Trophoblast cell (in vitro differentiated cells and primary cell): Measurements from ENCODE around the gene TGFB1I1.
"Not testable (repeated sequence)": the region's sequence is repeated elsewhere in the genome, so short reads cannot be mapped to it uniquely, and the experiment has no call there.

ENCODE experiments used
- DNase-seq, 2 donors: peaks; one replicate each; pipeline ENCODE4 v3.0.0-alpha.2; 2016
- H2AFZ ChIP-seq: 2 replicates; pipeline ENCODE4 v1.6.1; 2013; ENCODE audit warnings: low read length, moderate library complexity, mild to moderate bottlenecking; ENCODE audit not compliant: insufficient read depth, poor library complexity
- H2AK5ac ChIP-seq: 2 replicates; pipeline ENCODE4 v1.6.1; 2013; ENCODE audit warnings: mild to moderate bottlenecking, low read length
- H2BK120ac ChIP-seq: 2 replicates; pipeline ENCODE4 v1.6.1; 2013; ENCODE audit warnings: low read length, mild to moderate bottlenecking, moderate library complexity; ENCODE audit not compliant: insufficient read depth, poor library complexity
- H2BK12ac ChIP-seq: 2 replicates; pipeline ENCODE4 v1.6.1; 2013; ENCODE audit warnings: mild to moderate bottlenecking, low read length, moderate library complexity
- H2BK5ac ChIP-seq: 2 replicates; pipeline ENCODE4 v1.6.1; 2013; ENCODE audit warnings: low read length, low read depth, moderate library complexity, mild to moderate bottlenecking; ENCODE audit not compliant: poor library complexity
- H3K14ac ChIP-seq: 2 replicates; pipeline ENCODE4 v1.6.1; 2013; ENCODE audit warnings: mild to moderate bottlenecking, low read length
- H3K18ac ChIP-seq: 2 replicates; pipeline ENCODE4 v1.6.1; 2013; ENCODE audit warnings: mild to moderate bottlenecking, low read length
- H3K23ac ChIP-seq: 2 replicates; pipeline ENCODE4 v1.6.1; 2013; ENCODE audit warnings: low read length
- H3K27ac ChIP-seq: 2 replicates; pipeline ENCODE4 v1.5.1; 2013; ENCODE audit warnings: low read depth, mild to moderate bottlenecking, inconsistent platforms, low read length, moderate library complexity
- H3K27me3 ChIP-seq: 2 replicates; pipeline ENCODE4 v1.6.1; 2013; ENCODE audit warnings: inconsistent platforms, mild to moderate bottlenecking, low read length, moderate library complexity; ENCODE audit not compliant: insufficient read depth
- H3K36me3 ChIP-seq, 2 experiments: 1 replicate in 1 of 2; 2 replicates in 1 of 2; pipeline ENCODE4 v1.6.1; 2013; ENCODE audit warnings: low read length in 2 of 2, mild to moderate bottlenecking in 2 of 2, moderate library complexity in 1 of 2; ENCODE audit not compliant: insufficient read depth in 2 of 2, control insufficient read depth in 1 of 2
- H3K4ac ChIP-seq: 2 replicates; pipeline ENCODE4 v1.6.1; 2013; ENCODE audit warnings: low read depth, mild to moderate bottlenecking, low read length, moderate library complexity
- H3K4me1 ChIP-seq, 2 experiments: 1 replicate in 1 of 2; 2 replicates in 1 of 2; pipeline ENCODE4 v1.6.1; 2013; ENCODE audit warnings: low read length in 2 of 2, mild to moderate bottlenecking in 2 of 2, moderate library complexity in 1 of 2; ENCODE audit not compliant: insufficient read depth in 2 of 2, control insufficient read depth in 1 of 2
- H3K4me2 ChIP-seq: 2 replicates; pipeline ENCODE4 v1.6.1; 2013; ENCODE audit warnings: inconsistent platforms, mild to moderate bottlenecking, low read length, moderate library complexity
- H3K4me3 ChIP-seq: 2 replicates; pipeline ENCODE4 v1.5.1; 2013; ENCODE audit warnings: mild to moderate bottlenecking, low read depth, low read length, inconsistent platforms
- H3K79me1 ChIP-seq: one replicate; pipeline ENCODE4 v1.6.1; 2013; ENCODE audit warnings: low read length
- H3K79me2 ChIP-seq: 2 replicates; pipeline ENCODE4 v1.6.1; 2013; ENCODE audit warnings: low read length, mild to moderate bottlenecking; ENCODE audit not compliant: control insufficient read depth, insufficient read depth, poor library complexity
- H3K9ac ChIP-seq: 2 replicates; pipeline ENCODE4 v1.6.1; 2013; ENCODE audit warnings: mild to moderate bottlenecking, low read length
- H3K9me3 ChIP-seq: 2 replicates; pipeline ENCODE4 v1.6.1; 2013; ENCODE audit warnings: low read depth, mild to moderate bottlenecking, control low read depth, inconsistent platforms, low read length; ENCODE audit not compliant: insufficient read depth
- H4K12ac ChIP-seq: 2 replicates; pipeline ENCODE4 v1.6.1; 2013; ENCODE audit warnings: low read depth, mild to moderate bottlenecking, low read length, moderate library complexity
- H4K8ac ChIP-seq: 2 replicates; pipeline ENCODE4 v1.6.1; 2013; ENCODE audit warnings: low read depth, mild to moderate bottlenecking, low read length, moderate library complexity
- H4K91ac ChIP-seq: one replicate; pipeline ENCODE4 v1.6.1; 2013; ENCODE audit warnings: low read depth, mild to moderate bottlenecking, low read length, moderate library complexity
- WGBS: extraction: QIAGEN DNeasy Blood & Tissue Kit; methylation state at CpG from one replicate; pipeline ENCODE4 v1.1.7; 2013; ENCODE audit warnings: missing lambda C conversion rate; ENCODE audit not compliant: insufficient read length, insufficient coverage; ENCODE audit errors: extremely low coverage; 5-methylcytosine and 5-hydroxymethylcytosine counted together

The TGFB1I1 gene

DNA sequence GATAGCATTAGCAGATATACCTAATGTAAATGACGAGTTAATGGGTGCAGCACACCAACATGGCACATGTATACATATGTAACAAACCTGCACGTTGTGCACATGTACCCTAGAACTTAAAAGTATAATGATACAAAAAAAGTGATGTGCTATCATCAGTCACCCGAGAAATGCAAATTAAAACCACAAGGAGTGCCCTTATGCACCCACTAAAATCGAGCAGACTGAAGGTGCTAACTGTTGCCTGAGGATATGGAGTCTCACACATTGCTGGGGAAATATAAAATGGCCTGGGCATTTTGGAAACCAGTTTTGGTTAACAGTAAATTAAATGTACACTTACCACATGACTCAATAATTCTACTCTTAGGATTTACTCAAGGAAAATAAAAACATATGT lies 32.9 kb upstream of the TGFB1I1 start:
- WGBS: no CpG with 5 or more reads among the region's 4 CpGs

GRCh38 chr16:31439519-31439918 lies 32.4 kb upstream of the TGFB1I1 start:
- Histone ChIP-seq H3K4ac (no peak overlapping the region), H2BK12ac (no peak overlapping the region), H3K4me3 (no peak overlapping the region), H3K14ac (no peak overlapping the region), H3K4me1 (no peaks in the 10 kb centered on the region), H3K9ac (no peak overlapping the region), H3K27ac (no peak overlapping the region), H4K12ac (no peak overlapping the region), H3K4me2 (no peak overlapping the region), H3K18ac (no peak overlapping the region), H3K79me1 (peaks cover 7% of the 10 kb centered on the region), H2AFZ (no peak overlapping the region), H4K8ac (no peak overlapping the region), H3K9me3 (no peaks in the 10 kb centered on the region), H2BK120ac (no peak overlapping the region), H2AK5ac (no peak overlapping the region), H3K79me2 (peaks cover 4% of the 10 kb centered on the region), H3K36me3 (no peaks in the 10 kb centered on the region), H3K23ac (no peak overlapping the region), H2BK5ac (no peak overlapping the region), H3K27me3 (no peaks in the 10 kb centered on the region), H4K91ac (no peak overlapping the region)
- WGBS: no CpG with 5 or more reads among the region's 3 CpGs
- no peak for DNase-seq

More for the DNA sequence above, 32.9 kb upstream of the TGFB1I1 start:
- not testable (repeated sequence) for H3K4me1 ChIP-seq, H2AFZ ChIP-seq, H3K79me1 ChIP-seq, H4K91ac ChIP-seq, H2BK120ac ChIP-seq, H2BK12ac ChIP-seq, H4K8ac ChIP-seq, H3K36me3 ChIP-seq, H3K18ac ChIP-seq, H3K4ac ChIP-seq, H3K79me2 ChIP-seq, H3K9me3 ChIP-seq, H3K23ac ChIP-seq, DNase-seq, H3K14ac ChIP-seq, H3K27me3 ChIP-seq, H3K4me3 ChIP-seq, H3K9ac ChIP-seq, H3K4me2 ChIP-seq, H4K12ac ChIP-seq, H3K27ac ChIP-seq, H2AK5ac ChIP-seq, H2BK5ac ChIP-seq

DNA sequence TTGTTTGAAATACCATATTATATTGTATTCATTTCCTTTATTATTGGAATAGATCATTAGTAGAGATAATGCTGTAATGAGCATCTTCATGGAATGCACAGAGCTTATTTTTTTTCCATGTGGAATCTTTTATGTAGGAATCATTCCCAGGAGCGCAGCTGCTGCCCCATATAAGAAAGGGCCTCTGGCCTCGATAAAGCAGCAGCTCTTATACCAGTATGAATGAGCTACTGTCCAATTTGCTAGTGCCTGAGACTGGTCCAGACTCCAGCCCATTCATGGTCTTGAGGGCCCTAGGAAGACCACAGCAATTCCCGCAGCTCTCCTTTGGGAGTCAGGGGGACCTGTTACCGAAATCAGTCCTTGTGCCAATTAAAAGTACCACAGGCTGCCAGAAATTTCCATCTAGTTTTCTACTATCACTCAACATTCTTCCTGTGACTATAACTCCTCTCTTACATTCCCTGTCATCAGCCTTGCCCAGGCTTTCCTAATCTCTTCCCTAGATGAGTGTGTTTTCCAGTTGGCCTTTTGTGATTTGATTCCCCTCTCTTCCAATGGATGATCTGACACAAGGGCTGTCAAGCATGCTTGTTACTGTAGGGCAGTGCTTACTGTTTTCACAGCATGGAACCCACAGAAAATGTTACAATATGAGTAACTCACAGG lies 31.3 kb upstream of the TGFB1I1 start:
- no peak overlapping the region for H3K23ac ChIP-seq
- no peak overlapping the region for H2AFZ ChIP-seq
- H3K79me2 ChIP-seq: peaks cover 4% of the 10 kb centered on the region
- H2BK5ac ChIP-seq: no peak overlapping the region
- WGBS: no CpG with 5 or more reads among the region's 4 CpGs
- H3K14ac ChIP-seq: no peak overlapping the region
- no peak overlapping the region for H3K9ac ChIP-seq
- DNase-seq: no peak
- H3K36me3 ChIP-seq: no peaks in the 10 kb centered on the region
- no peak overlapping the region for H2BK120ac ChIP-seq
- H3K18ac ChIP-seq: no peak overlapping the region
- no peaks in the 10 kb centered on the region for H3K27me3 ChIP-seq
- H3K27ac ChIP-seq: no peak overlapping the region
- H4K8ac ChIP-seq: no peak overlapping the region
- no peak overlapping the region for H4K12ac ChIP-seq
- H3K79me1 ChIP-seq: peaks cover 7% of the 10 kb centered on the region
- H3K4ac ChIP-seq: no peak overlapping the region
- no peak overlapping the region for H3K4me2 ChIP-seq
- H2BK12ac ChIP-seq: no peak overlapping the region
- no peak overlapping the region for H4K91ac ChIP-seq
- no peak overlapping the region for H2AK5ac ChIP-seq
- no peaks in the 10 kb centered on the region for H3K4me1 ChIP-seq
- no peak overlapping the region for H3K4me3 ChIP-seq
- no peaks in the 10 kb centered on the region for H3K9me3 ChIP-seq

GRCh38 chr16:31441956-31442355 lies 30.0 kb upstream of the TGFB1I1 start:
- H3K14ac ChIP-seq: no peak overlapping the region
- H3K27ac ChIP-seq: no peak overlapping the region
- peaks cover 4% of the 10 kb centered on the region for H3K79me2 ChIP-seq
- H3K18ac ChIP-seq: no peak overlapping the region
- no CpG with 5 or more reads among the region's 34 CpGs for WGBS
- DNase-seq: no peak
- H3K4me3 ChIP-seq: no peak overlapping the region
- no peaks in the 10 kb centered on the region for H3K36me3 ChIP-seq
- H3K9ac ChIP-seq: no peak overlapping the region
- H4K12ac ChIP-seq: peak overlapping the region; percentile 83
- H2BK5ac ChIP-seq: no peak overlapping the region
- no peaks in the 10 kb centered on the region for H3K27me3 ChIP-seq
- no peak overlapping the region for H2BK120ac ChIP-seq
- peak overlapping the region; percentile 82 for H4K8ac ChIP-seq
- H4K91ac ChIP-seq: peak overlapping the region; percentile 2
- H3K4ac ChIP-seq: peak overlapping the region; percentile 40
- H3K79me1 ChIP-seq: peaks cover 7% of the 10 kb centered on the region
- no peaks in the 10 kb centered on the region for H3K4me1 ChIP-seq
- no peak overlapping the region for H3K4me2 ChIP-seq
- peak overlapping the region; percentile 83 for H2AFZ ChIP-seq
- H3K9me3 ChIP-seq: no peaks in the 10 kb centered on the region
- H2BK12ac ChIP-seq: no peak overlapping the region
- H3K23ac ChIP-seq: no peak overlapping the region
- H2AK5ac ChIP-seq: peak overlapping the region; percentile 93
